SU-DHL-6 (cell line): ENCODE measurements around the gene GMIP.

Source experiments
- H2AFZ ChIP-seq: fragments of 200-600 bp; sonication (generic); 2 replicates; pipeline ENCODE4 v1.6.1; 2014; ENCODE audit warnings: low read depth, mild to moderate bottlenecking, moderate library complexity, mixed read lengths, antibody characterized with exemption, low read length; ENCODE audit not compliant: severe bottlenecking
- H3F3A ChIP-seq: fragments of 200-600 bp; shearing (Covaris generic); 2 replicates; pipeline ENCODE4 v1.6.0; 2016; ENCODE audit warnings: antibody characterized with exemption, mild to moderate bottlenecking; ENCODE audit not compliant: insufficient read depth
- H3K27ac ChIP-seq: fragments of 200-600 bp; sonication (generic); 2 replicates; pipeline ENCODE4 v1.5.1; 2016; ENCODE audit warnings: low read depth, mild to moderate bottlenecking, low read length, moderate library complexity, mixed read lengths
- H3K27me3 ChIP-seq: fragments of 200-600 bp; sonication (generic), shearing (Covaris generic); 2 replicates; pipeline ENCODE4 v1.6.0; 2014; ENCODE audit warnings: mild to moderate bottlenecking, low read length
- H3K36me3 ChIP-seq: fragments of 200-600 bp; sonication (generic); 2 replicates; pipeline ENCODE4 v1.6.1; 2014; ENCODE audit warnings: mild to moderate bottlenecking, low read length, mixed read lengths
- H3K4me2 ChIP-seq: fragments of 300-600, 200-600 bp; shearing (Covaris generic), sonication (generic); 2 replicates; pipeline ENCODE4 v1.6.0; 2014; ENCODE audit warnings: low read length, low read depth, mild to moderate bottlenecking; ENCODE audit not compliant: poor library complexity, severe bottlenecking
- H3K4me3 ChIP-seq: fragments of 200-600 bp; sonication (generic); 2 replicates; pipeline ENCODE4 v1.5.1; 2014; ENCODE audit warnings: antibody characterized with exemption, low read length, mild to moderate bottlenecking, mixed read lengths; ENCODE audit not compliant: insufficient read depth, poor library complexity, severe bottlenecking
- H3K79me2 ChIP-seq: fragments of 200-600 bp; sonication (generic); 2 replicates; pipeline ENCODE4 v1.6.1; 2014; ENCODE audit warnings: mild to moderate bottlenecking, low read length, moderate library complexity; ENCODE audit not compliant: insufficient read depth
- H3K9ac ChIP-seq: fragments of 200-600 bp; sonication (generic); 2 replicates; pipeline ENCODE4 v1.7.0; 2014; ENCODE audit warnings: mild to moderate bottlenecking, low read length
- H3K9me2 ChIP-seq: fragments of 200-600 bp; sonication (generic); replicated peaks from 2 replicates; pipeline ENCODE4 v1.6.1; 2014; ENCODE audit warnings: low read length; ENCODE audit not compliant: insufficient read depth
- H3K9me3 ChIP-seq: fragments of 200-600 bp; sonication (generic); 2 replicates; pipeline ENCODE4 v1.6.1; 2014; ENCODE audit warnings: low read length, mixed read lengths; ENCODE audit not compliant: insufficient read depth
- H4K20me1 ChIP-seq: fragments of 200-600 bp; sonication (generic); 2 replicates; pipeline ENCODE4 v1.6.1; 2014; ENCODE audit warnings: low read depth, mild to moderate bottlenecking, antibody characterized with exemption, low read length, moderate library complexity, mixed read lengths
- EZH2phosphoT487 ChIP-seq: fragments of 200-600 bp; sonication (generic), shearing (Covaris generic); conservative IDR thresholded peaks from 2 replicates; pipeline ENCODE4 v1.6.1; 2018; ENCODE audit warnings: mild to moderate bottlenecking, antibody characterized with exemption, low read length, moderate library complexity, mixed read lengths
- TF ChIP-seq, protein P1 (sequence below): fragments of 200-600 bp; sonication (generic); IDR thresholded peaks from one replicate; pipeline ENCODE4 v1.5.1; 2017; ENCODE audit warnings: antibody characterized with exemption, mild to moderate bottlenecking, low read length, moderate library complexity; ENCODE audit not compliant: insufficient read depth, poor library complexity, severe bottlenecking

The GMIP gene

DNA sequence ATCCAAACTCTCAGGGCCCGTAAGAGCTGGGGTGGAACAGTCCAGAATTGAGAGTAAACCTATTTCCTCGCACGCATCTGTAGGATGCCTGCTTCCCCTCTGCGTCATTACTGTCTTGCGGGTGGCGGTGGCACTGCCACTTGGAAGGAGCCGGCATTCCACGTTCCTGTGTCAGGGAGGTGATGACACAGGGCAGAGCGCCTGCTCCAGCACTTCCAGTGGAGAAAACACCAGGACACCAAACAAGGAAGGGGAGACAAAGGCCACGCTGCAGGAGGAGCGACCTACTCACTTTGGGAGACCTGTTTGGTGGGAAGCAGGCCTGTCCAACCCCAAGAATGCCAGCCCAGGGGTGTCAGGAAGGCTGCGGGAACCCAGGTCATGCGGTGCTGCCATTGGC, 62.1 kb downstream of the GMIP start:
- Histone ChIP-seq H3K27ac (no peak overlapping the region), H4K20me1 (no peaks in the 10 kb centered on the region), H3K4me2 (no peak overlapping the region), H3K36me3 (no peaks in the 10 kb centered on the region), H3K9me2 (no peaks in the 10 kb centered on the region), H3K4me3 (no peak overlapping the region), H3K27me3 (no peaks in the 10 kb centered on the region), H3K9me3 (no peaks in the 10 kb centered on the region), H3F3A (no peaks in the 10 kb centered on the region), H3K9ac (no peak overlapping the region), H3K79me2 (no peaks in the 10 kb centered on the region), H2AFZ (no peak overlapping the region)
- TF ChIP-seq, protein P1, sequence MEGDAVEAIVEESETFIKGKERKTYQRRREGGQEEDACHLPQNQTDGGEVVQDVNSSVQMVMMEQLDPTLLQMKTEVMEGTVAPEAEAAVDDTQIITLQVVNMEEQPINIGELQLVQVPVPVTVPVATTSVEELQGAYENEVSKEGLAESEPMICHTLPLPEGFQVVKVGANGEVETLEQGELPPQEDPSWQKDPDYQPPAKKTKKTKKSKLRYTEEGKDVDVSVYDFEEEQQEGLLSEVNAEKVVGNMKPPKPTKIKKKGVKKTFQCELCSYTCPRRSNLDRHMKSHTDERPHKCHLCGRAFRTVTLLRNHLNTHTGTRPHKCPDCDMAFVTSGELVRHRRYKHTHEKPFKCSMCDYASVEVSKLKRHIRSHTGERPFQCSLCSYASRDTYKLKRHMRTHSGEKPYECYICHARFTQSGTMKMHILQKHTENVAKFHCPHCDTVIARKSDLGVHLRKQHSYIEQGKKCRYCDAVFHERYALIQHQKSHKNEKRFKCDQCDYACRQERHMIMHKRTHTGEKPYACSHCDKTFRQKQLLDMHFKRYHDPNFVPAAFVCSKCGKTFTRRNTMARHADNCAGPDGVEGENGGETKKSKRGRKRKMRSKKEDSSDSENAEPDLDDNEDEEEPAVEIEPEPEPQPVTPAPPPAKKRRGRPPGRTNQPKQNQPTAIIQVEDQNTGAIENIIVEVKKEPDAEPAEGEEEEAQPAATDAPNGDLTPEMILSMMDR: no peak
- TF ChIP-seq EZH2phosphoT487: no peak

DNA sequence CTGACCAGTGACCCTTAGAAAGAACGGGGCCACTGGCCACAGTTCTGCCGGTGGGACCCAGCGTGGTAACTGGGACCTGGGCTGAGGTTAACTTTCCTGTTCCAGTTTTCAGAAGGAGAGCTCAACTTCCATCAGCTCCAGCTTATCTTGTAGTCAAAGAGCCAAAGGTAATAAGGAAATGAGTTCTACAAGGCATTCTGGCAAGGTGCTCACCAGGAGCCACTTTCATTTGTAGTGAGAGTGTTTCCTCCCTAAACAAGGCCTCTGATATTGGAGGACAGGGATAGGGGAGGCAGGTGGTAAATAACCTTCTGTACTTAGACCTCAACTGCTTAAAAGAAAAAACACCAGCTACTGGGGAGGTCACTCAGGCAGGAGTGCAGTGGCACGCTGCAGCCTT, 63.0 kb downstream of the GMIP start:
- Histone ChIP-seq H3K79me2 (no peaks in the 10 kb centered on the region), H3K9me3 (no peaks in the 10 kb centered on the region), H3K4me3 (no peak overlapping the region), H3K27me3 (no peaks in the 10 kb centered on the region), H3K36me3 (no peaks in the 10 kb centered on the region), H4K20me1 (no peaks in the 10 kb centered on the region), H3K4me2 (no peak overlapping the region), H3K9ac (no peak overlapping the region), H3F3A (no peaks in the 10 kb centered on the region), H2AFZ (no peak overlapping the region), H3K27ac (no peak overlapping the region), H3K9me2 (no peaks in the 10 kb centered on the region)
- TF ChIP-seq, protein P1: no peak
- TF ChIP-seq EZH2phosphoT487: no peak

DNA sequence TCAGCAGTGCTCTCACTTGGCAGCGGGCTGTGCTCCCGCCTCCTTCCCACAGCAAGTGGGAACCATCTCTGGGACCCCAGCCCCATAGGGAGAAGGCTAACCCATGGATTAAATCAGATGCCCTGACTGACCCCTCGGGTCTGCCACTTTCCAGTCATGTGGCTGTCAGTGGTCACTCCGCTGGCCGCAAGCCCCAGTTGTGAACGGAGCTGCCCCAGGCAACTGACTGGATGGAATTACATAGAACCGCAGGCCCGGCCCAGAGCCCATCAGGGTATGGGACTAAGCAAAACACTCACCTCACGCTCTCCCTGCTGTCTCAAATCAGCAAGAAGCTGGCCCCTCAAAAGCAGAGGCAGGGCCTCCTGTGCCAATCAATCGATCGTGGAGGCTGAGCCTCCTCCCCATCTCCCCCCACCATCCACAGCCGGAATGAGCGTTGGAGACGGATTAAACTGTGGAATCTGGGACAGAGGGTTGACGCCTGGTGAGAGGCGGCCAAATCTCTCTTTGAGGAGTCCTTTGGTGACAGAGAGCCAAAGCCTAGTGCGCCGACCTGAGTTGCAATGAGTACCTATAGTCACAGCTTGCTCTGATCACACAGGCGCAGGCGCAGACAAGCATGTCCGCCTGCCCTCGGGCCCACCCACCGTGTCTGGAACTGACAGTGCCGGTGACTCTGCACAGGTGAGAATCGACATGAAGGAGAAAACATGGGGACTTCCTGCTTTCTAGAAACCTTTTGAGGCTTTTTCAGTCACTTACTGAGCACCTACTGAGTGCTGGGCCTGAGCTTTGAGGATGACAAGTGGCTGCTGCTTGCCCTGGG, 63.7 kb downstream of the GMIP start:
- no peaks in the 10 kb centered on the region for H4K20me1 ChIP-seq
- H2AFZ ChIP-seq: no peak overlapping the region
- H3K79me2 ChIP-seq: no peaks in the 10 kb centered on the region
- no peaks in the 10 kb centered on the region for H3K36me3 ChIP-seq
- H3K27ac ChIP-seq: no peak overlapping the region
- no peaks in the 10 kb centered on the region for H3K9me3 ChIP-seq
- no peak for TF ChIP-seq EZH2phosphoT487
- TF ChIP-seq, protein P1: no peak
- H3K9me2 ChIP-seq: no peaks in the 10 kb centered on the region
- no peak overlapping the region for H3K9ac ChIP-seq
- H3K4me2 ChIP-seq: no peak overlapping the region
- H3K27me3 ChIP-seq: no peaks in the 10 kb centered on the region
- no peaks in the 10 kb centered on the region for H3F3A ChIP-seq
- no peak overlapping the region for H3K4me3 ChIP-seq
